OCI-LY7 (cell line): Measurements from ENCODE around the gene PSMG4.

Experiments used
- EZH2phosphoT487 ChIP-seq: fragments of 200-600 bp; sonication (generic); IDR thresholded peaks from 2 replicates; pipeline ENCODE4 v1.6.1; 2018; ENCODE audit warnings: low read depth, borderline replicate concordance, mild to moderate bottlenecking, mixed run types, antibody characterized with exemption, low read length, moderate library complexity, mixed read lengths
- TF ChIP-seq, protein P1 (sequence below): fragments of 200-600 bp; sonication (generic); conservative IDR thresholded peaks from 2 replicates; pipeline ENCODE4 v1.5.1; 2014; ENCODE audit warnings: mild to moderate bottlenecking, antibody characterized with exemption, low read length, moderate library complexity, mixed read lengths

GRCh38 chr6:3233904-3234303 is 24.8 kb upstream of the PSMG4 start:
- TF ChIP-seq, protein P1, sequence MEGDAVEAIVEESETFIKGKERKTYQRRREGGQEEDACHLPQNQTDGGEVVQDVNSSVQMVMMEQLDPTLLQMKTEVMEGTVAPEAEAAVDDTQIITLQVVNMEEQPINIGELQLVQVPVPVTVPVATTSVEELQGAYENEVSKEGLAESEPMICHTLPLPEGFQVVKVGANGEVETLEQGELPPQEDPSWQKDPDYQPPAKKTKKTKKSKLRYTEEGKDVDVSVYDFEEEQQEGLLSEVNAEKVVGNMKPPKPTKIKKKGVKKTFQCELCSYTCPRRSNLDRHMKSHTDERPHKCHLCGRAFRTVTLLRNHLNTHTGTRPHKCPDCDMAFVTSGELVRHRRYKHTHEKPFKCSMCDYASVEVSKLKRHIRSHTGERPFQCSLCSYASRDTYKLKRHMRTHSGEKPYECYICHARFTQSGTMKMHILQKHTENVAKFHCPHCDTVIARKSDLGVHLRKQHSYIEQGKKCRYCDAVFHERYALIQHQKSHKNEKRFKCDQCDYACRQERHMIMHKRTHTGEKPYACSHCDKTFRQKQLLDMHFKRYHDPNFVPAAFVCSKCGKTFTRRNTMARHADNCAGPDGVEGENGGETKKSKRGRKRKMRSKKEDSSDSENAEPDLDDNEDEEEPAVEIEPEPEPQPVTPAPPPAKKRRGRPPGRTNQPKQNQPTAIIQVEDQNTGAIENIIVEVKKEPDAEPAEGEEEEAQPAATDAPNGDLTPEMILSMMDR, result no peak
- no peak for TF ChIP-seq EZH2phosphoT487
